ENCODE measurements around the gene PNPLA7.

DNA sequence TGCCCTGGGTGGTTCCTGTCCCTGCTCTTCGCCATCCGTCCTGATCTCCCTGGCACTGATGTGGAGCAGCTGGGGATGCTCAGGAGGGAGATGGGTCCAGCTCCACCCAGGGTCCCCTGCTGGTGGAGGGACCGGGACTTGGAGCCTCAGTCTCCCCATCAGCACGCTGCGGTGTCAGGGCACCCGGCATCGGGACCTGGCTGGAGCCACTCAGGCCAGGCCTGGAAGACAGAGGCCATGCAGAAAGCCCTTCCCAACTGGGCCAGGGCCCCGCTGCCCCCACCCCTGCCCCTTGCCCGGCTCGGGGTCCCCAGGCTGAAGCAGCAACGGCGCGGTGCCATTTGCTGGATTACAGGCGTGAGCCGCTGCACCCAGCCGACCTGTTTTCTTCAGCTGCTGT is 50.8 kb downstream of the PNPLA7 start:
- TF ChIP-seq, protein P1, sequence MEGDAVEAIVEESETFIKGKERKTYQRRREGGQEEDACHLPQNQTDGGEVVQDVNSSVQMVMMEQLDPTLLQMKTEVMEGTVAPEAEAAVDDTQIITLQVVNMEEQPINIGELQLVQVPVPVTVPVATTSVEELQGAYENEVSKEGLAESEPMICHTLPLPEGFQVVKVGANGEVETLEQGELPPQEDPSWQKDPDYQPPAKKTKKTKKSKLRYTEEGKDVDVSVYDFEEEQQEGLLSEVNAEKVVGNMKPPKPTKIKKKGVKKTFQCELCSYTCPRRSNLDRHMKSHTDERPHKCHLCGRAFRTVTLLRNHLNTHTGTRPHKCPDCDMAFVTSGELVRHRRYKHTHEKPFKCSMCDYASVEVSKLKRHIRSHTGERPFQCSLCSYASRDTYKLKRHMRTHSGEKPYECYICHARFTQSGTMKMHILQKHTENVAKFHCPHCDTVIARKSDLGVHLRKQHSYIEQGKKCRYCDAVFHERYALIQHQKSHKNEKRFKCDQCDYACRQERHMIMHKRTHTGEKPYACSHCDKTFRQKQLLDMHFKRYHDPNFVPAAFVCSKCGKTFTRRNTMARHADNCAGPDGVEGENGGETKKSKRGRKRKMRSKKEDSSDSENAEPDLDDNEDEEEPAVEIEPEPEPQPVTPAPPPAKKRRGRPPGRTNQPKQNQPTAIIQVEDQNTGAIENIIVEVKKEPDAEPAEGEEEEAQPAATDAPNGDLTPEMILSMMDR (IDR thresholded peaks at IDR 0.05) = no peak
- TF ChIP-seq, protein P2, sequence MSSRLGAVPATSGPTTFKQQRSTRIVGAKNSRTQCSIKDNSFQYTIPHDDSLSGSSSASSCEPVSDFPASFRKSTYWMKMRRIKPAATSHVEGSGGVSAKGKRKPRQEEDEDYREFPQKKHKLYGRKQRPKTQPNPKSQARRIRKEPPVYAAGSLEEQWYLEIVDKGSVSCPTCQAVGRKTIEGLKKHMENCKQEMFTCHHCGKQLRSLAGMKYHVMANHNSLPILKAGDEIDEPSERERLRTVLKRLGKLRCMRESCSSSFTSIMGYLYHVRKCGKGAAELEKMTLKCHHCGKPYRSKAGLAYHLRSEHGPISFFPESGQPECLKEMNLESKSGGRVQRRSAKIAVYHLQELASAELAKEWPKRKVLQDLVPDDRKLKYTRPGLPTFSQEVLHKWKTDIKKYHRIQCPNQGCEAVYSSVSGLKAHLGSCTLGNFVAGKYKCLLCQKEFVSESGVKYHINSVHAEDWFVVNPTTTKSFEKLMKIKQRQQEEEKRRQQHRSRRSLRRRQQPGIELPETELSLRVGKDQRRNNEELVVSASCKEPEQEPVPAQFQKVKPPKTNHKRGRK (CRISPR knock-in tag; IDR thresholded peaks at IDR 0.05; ENCODE audit: borderline replicate concordance) = no peak
